ENCODE data around the gene KIAA1210.

GRCh38 chrX:119107206-119107605, 20.4 kb downstream of the KIAA1210 start:
- TF ChIP-seq CTCF (conservative IDR thresholded peaks at IDR 0.05 in 1 of 2, IDR thresholded peaks at IDR 0.05 in 1 of 2; ENCODE audit: low read depth in 1 of 2, low read length in 2 of 2) (no peak), EZH2 (IDR thresholded peaks at IDR 0.05; ENCODE audit: low read length, missing control alignments) (no peak)

All from fibroblast of lung (primary cell).